ENCODE data around the gene CINP. TPM values are rescaled to one million over a fixed set of nuclear protein-coding genes. Genes with fewer than 3 reads are reported as not detected.
A peak's percentile ranks its signal among the peaks of the same experiment; 100 is the strongest.

CINP gene
- total RNA-seq, 2 donors from 2014 or later = 36.2 to 40.8 TPM

GRCh38 chr14:102325791-102326345 is 36.8 kb downstream of the CINP start:
- TF ChIP-seq POLR2A (IDR thresholded peaks at IDR 0.05) = no peak
- TF ChIP-seq, protein P1, sequence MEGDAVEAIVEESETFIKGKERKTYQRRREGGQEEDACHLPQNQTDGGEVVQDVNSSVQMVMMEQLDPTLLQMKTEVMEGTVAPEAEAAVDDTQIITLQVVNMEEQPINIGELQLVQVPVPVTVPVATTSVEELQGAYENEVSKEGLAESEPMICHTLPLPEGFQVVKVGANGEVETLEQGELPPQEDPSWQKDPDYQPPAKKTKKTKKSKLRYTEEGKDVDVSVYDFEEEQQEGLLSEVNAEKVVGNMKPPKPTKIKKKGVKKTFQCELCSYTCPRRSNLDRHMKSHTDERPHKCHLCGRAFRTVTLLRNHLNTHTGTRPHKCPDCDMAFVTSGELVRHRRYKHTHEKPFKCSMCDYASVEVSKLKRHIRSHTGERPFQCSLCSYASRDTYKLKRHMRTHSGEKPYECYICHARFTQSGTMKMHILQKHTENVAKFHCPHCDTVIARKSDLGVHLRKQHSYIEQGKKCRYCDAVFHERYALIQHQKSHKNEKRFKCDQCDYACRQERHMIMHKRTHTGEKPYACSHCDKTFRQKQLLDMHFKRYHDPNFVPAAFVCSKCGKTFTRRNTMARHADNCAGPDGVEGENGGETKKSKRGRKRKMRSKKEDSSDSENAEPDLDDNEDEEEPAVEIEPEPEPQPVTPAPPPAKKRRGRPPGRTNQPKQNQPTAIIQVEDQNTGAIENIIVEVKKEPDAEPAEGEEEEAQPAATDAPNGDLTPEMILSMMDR (IDR thresholded peaks at IDR 0.05) = no peak
- no peak for TF ChIP-seq POLR2AphosphoS5 (IDR thresholded peaks at IDR 0.05)
- Histone ChIP-seq H3K9me3 (no peaks in the 10 kb centered on the region), H3K27me3 (replicated peaks; ENCODE audit: insufficient read depth) (no peaks in the 10 kb centered on the region), H3K4me1 (replicated peaks) (no peaks in the 10 kb centered on the region), H3K36me3 (no peaks in the 10 kb centered on the region), H3K27ac (no peak overlapping the region), H3K4me3 (no peak overlapping the region)
- 76% methylated on average over 9 of the region's 9 CpGs for whole genome bisulfite sequencing
- no peak for DNase-seq (ENCODE audit: low spot score)
- intact Hi-C loops (cut with DNase I) = no loop called here

DNA sequence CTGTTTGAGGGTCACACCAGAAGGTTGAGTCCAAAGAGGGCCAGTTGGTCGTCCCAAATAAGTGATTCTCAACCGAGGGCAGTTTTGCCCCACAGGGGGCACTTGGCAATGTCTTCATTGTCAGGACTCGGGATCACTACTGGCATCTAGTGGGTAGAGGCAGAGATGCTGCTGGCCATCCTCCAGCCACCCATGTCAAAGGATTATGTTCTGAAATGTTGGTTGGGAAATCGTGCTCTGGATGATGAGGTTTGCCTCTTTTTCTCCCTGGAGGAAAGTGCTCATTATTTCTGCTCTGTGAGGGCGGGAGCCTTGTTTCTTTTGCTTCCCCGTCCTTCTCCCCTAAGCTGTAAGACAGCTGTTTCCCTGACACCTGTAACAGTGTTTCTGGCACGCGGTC is 39.6 kb downstream of the CINP start:
- TF ChIP-seq POLR2A (IDR thresholded peaks at IDR 0.05) = no peak
- peak; percentile 29 for TF ChIP-seq POLR2AphosphoS5 (IDR thresholded peaks at IDR 0.05)
- TF ChIP-seq, protein P1 (IDR thresholded peaks at IDR 0.05) = peak in 2 of 4 experiments; percentile 50 to 53
- no peaks in the 10 kb centered on the region for H3K36me3 ChIP-seq
- no peaks in the 10 kb centered on the region for H3K27me3 ChIP-seq (replicated peaks; ENCODE audit: insufficient read depth)
- H3K4me3 ChIP-seq = no peak overlapping the region
- intact Hi-C loops (cut with DNase I) = loop anchor here (5.0 kb wide), 2 partner anchors 39 to 189 kb away; partner anchors contain the start of genes CINP and TECPR2
- H3K9me3 ChIP-seq = no peaks in the 10 kb centered on the region
- WGBS = 35% methylated on average over 8 of the region's 8 CpGs
- DNase-seq (ENCODE audit: low spot score) = peak; percentile 64
- no peak overlapping the region for H3K27ac ChIP-seq
- peaks cover 1% of the 10 kb centered on the region for H3K4me1 ChIP-seq (replicated peaks)

- no peak for DNase-seq (ENCODE audit: low spot score)
- Histone ChIP-seq H3K4me3 (no peak overlapping the region), H3K4me1 (replicated peaks) (peaks cover 4% of the 10 kb centered on the region), H3K36me3 (no peaks in the 10 kb centered on the region), H3K9me3 (no peaks in the 10 kb centered on the region), H3K27me3 (replicated peaks; ENCODE audit: insufficient read depth) (no peaks in the 10 kb centered on the region), H3K27ac (no peak overlapping the region)
- intact Hi-C loops (cut with DNase I) = loop anchor here (5.0 kb wide), 2 partner anchors 41 to 191 kb away; partner anchors contain the start of genes CINP and TECPR2
- 83% methylated on average over 12 of the region's 12 CpGs for WGBS
- TF ChIP-seq POLR2A (IDR thresholded peaks at IDR 0.05) = no peak
- TF ChIP-seq, protein P1 (IDR thresholded peaks at IDR 0.05) = no peak
- no peak for TF ChIP-seq POLR2AphosphoS5 (IDR thresholded peaks at IDR 0.05)
Measured at GRCh38 chr14:102321456-102322422, 41.0 kb downstream of the CINP start.

DNA sequence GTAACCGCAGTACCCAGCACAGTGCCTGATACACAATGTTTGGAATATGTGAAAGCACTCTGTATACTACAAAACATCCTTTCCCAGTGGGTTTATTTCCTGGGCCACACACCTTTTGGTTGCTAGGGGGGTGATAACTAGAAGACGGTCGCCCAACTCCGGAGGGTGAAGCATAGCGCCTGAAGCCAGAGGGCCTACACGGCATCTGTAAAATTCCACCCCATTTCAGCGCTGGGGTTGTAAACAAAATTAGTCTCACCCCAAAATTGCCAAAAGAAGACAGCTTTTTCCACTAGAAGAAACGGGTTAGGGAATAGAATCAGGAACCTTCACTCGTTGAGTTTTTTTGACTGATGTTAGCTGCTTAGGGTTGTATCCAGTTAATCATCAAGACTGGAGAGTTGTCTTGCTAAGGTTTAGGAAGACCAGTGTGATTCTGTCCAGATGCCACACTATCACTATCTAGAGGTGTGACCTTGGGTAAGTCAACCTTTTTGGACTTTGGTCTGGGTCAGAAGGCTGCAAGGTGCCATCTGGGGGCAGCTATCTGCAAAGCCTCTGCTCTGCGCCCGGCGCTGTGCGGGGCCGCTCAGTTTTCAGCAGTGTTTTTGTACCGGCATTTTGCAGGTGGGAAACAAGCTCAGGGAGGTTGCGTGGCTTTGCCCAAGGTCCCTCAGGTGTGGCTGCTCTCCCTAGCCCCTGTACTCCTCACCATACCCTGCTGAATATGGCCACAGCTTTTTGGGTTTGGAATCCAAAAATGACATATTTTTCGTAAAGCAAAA is 41.8 kb downstream of the CINP start:
- intact Hi-C loops (cut with DNase I) = loop anchor here (5.0 kb wide), 2 partner anchors 41 to 191 kb away; partner anchors contain the start of genes CINP and TECPR2
- Histone ChIP-seq H3K36me3 (no peaks in the 10 kb centered on the region), H3K4me1 (replicated peaks) (peaks cover 4% of the 10 kb centered on the region), H3K27me3 (replicated peaks; ENCODE audit: insufficient read depth) (no peaks in the 10 kb centered on the region), H3K4me3 (peak overlapping the region in 1 of 2 donors; percentile 72), H3K9me3 (no peaks in the 10 kb centered on the region), H3K27ac (peak overlapping the region in 1 of 2 donors; percentile 97)
- no peak for TF ChIP-seq POLR2AphosphoS5 (IDR thresholded peaks at IDR 0.05)
- TF ChIP-seq, protein P1 (IDR thresholded peaks at IDR 0.05) = no peak
- no peak for TF ChIP-seq POLR2A (IDR thresholded peaks at IDR 0.05)
- no peak for DNase-seq (ENCODE audit: low spot score)
- 88% methylated on average over 17 of the region's 17 CpGs for WGBS
